ENCODE data around the gene CYP20A1. TPM values are rescaled to one million over a fixed set of nuclear protein-coding genes. Genes with fewer than 3 reads are reported as not detected.
"Not testable (repeated sequence)": the region's sequence is repeated elsewhere in the genome, so short reads cannot be mapped to it uniquely, and the experiment has no call there.

Gene CYP20A1
- total RNA-seq, 2 donors from 2014 or later = 21.6 to 25.9 TPM

DNA sequence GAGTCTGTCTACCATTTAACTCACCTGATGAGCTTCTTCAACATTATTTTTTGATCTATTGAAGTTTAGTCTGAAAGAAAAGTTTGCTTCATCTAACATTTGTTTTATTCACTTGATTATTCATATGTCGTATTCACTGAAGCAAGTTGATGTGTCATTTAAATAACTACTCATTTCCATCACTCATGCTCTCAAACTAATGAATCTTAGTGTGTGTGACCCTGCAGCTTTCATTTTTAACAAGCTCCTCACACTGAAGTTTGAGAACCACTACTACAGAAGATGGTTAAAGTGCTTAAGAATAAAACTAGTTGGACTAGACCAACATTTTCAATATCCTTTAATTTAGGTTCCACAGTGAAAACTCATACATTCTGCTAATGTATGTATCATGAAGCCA lies 87.5 kb downstream of the CYP20A1 start:
- Mint-ChIP-seq H3K4me1 (ENCODE audit: low read depth in 2 of 2) (peaks cover 20 to 27% of the 10 kb centered on the region in 2 donors), H3K9me3 (no peaks in the 10 kb centered on the region), H3K27me3 (no peaks in the 10 kb centered on the region), H3K36me3 (peaks cover 7% of the 10 kb centered on the region), H3K4me3 (peak overlapping the region; percentile 30), H3K27ac (peak overlapping the region in 1 of 2 donors; percentile 85)
- ATAC-seq (no peak), DNase-seq (ENCODE audit: low spot score) (no peak)

DNA sequence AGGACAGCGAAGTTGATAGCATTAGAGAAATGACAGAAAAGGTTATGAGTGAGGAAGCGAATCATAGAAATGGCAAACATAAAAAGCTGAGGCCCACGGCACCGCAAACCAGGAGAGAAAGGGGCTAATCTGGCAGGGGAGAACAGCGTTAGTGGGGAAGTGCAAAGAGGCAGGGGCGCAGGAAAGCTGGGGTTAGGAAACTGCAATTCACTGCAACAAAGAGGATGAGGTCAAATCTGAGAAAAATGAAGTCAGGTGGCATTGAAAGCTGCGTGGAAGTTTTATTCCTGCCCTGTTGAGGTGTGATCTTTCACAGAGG lies 88.7 kb downstream of the CYP20A1 start:
- peak overlapping the region; percentile 75 to 85 for H3K27ac Mint-ChIP-seq
- peaks cover 20 to 27% of the 10 kb centered on the region in 2 donors for H3K4me1 Mint-ChIP-seq (ENCODE audit: low read depth in 2 of 2)
- H3K36me3 Mint-ChIP-seq = peaks cover 7% of the 10 kb centered on the region
- peak overlapping the region; percentile 98 for H3K4me3 Mint-ChIP-seq
- no peak for ATAC-seq
- no peaks in the 10 kb centered on the region for H3K9me3 Mint-ChIP-seq
- no peak for DNase-seq (ENCODE audit: low spot score)
- H3K27me3 Mint-ChIP-seq = no peaks in the 10 kb centered on the region

DNA sequence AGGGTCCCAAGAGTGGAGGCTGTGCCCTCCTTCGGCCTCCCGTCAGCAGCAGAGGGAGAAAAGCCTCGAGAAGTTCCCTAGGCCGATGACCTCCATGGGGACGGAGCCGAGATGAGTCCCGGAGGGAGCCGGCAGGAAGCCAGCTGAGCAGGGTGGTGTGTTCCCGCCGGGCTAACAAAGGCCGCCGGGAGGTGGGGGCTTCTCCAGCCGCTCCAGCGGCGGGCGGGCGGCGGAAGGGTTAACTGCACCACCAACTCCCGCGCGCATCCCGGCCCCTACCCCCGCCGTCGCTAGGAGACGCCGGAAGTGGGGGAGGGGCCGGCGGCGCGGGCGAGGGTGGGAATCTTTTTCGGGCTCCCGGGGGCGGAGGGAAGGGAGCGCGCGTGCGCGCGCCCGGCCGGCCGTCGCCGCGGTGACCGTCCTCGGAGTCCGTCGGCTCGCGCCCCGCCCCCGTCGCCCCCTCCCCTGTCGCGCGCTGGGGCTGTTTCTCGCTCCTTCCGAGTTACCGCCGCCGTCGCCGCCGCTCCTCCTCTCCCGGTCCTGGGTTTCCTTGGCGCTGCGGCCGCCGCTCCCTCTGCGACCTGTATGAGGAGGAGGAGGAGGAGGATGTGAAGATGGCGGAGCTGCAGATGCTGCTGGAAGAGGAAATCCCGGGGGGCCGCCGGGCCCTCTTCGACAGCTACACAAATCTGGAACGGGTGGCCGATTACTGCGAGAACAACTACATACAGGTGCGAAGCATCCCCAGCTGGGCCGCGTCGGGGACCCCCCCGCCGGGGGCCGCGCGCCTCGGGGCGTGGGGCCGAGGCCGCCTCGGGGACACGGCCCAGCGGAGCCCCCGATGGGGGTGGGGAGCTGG lies 89.3 kb downstream of the CYP20A1 start, which contains the start of gene ABI2:
ABI2 (plus strand) TSS at position 494 of the 859 bp plus-strand sequence; CDS start at position 615, 121 bp downstream.
- Mint-ChIP-seq H3K4me1 (ENCODE audit: low read depth in 2 of 2) (peaks cover 20 to 27% of the 10 kb centered on the region in 2 donors), H3K36me3 (peaks cover 7% of the 10 kb centered on the region), H3K4me3 (peak within 1 kb of the TSS; percentile 98), H3K27me3 (no peaks in the 10 kb centered on the region), H3K27ac (peak within 1 kb of the TSS; percentile 83 to 85), H3K9me3 (no peaks in the 10 kb centered on the region)
- DNase-seq (ENCODE audit: low spot score) (peak; percentile 86), ATAC-seq (peak; percentile 83 to 90)

DNA sequence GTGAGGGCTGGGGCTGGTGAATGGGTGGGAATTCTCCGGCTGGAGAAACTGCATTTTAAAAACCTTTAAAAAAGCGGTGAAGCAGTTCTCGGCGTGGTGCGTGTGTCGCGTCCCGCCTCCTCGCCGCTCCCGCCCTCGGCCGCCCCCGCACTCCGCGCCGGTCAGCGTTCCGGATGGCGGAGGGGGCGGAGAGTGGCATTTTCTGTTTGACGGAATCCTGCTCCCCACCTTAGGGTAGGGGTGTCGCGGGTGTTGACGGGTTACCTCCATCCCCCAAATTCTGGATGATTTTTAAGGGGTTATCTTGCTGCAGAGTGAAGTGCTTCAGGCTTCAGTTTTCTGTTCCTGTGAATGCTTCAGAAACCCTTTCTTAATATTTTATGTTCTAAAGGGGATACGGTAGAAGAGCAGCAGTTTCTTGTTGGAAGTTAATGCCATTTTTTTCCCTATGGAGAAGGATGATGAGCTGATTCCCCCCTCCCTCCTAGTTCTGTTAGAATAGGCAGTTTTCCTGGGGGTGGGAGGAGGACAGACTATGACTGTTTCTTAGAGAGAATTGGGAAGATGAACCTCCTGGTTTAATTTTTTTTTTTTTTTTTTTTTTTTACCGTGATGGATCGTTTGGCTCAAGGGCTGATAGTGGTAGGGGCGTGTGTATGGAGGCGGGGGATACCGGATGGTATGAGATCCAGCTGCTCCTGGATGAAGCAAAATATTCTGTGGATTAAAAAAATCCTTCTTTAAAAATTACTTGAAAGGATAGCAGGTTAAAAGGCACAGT lies 90.1 kb downstream of the CYP20A1 start:
- peak; percentile 81 to 83 for ATAC-seq
- Mint-ChIP-seq H3K4me1 (ENCODE audit: low read depth in 2 of 2) (peaks cover 20 to 27% of the 10 kb centered on the region in 2 donors), H3K4me3 (peak overlapping the region; percentile 93), H3K9me3 (no peaks in the 10 kb centered on the region), H3K36me3 (peaks cover 7% of the 10 kb centered on the region), H3K27ac (peak overlapping the region; percentile 83 to 85), H3K27me3 (no peaks in the 10 kb centered on the region)
- peak; percentile 81 for DNase-seq (ENCODE audit: low spot score)

DNA sequence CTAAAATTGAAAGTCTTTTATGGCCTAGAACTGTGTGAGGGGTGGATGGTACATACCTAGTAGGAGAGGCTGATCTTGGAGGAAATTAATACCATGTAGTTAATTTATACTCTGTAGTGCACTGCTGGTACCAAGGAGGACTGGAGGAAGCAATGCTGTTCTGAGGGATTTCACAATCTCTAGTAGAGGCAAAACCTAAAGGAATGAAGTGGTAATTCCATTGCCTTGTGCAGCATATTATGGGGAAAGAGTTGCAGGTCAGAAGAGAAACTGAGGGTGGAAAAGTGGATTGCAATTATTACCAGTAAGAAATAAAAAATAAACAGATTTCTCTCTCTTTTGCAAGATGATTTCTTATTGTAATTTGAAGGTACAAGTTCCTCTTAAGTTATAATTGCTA lies 91.6 kb downstream of the CYP20A1 start:
- H3K9me3 Mint-ChIP-seq = no peaks in the 10 kb centered on the region
- ATAC-seq = no peak
- H3K27ac Mint-ChIP-seq = no peak overlapping the region

DNA sequence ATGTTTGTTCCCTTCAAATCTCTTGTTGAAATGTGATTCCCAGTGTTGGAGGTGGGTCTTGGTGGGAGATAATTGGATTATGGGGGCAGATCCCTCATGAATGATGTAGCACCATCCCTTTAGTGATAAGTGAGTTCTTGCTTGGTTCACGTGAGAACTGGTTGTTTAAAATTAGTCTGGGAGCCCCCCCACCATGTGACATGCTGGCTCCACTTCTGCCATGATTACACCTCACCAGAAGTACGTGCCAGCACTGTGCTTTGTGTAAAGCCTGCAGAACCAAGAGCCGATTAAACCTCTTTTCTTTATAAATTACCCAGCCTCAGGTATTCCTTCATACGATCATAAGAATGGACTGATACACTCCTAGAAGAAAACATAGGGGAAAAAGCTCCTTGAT lies 99.5 kb downstream of the CYP20A1 start:
- ATAC-seq (no peak), DNase-seq (ENCODE audit: low spot score) (no peak)
- H3K27ac Mint-ChIP-seq = no peak overlapping the region
- H3K4me1 Mint-ChIP-seq (ENCODE audit: low read depth in 2 of 2) = peaks cover 4 to 5% of the 10 kb centered on the region in 2 donors
- H3K36me3 Mint-ChIP-seq = no peaks in the 10 kb centered on the region
- H3K9me3 Mint-ChIP-seq = no peaks in the 10 kb centered on the region
- H3K4me3 Mint-ChIP-seq = no peak overlapping the region
- no peaks in the 10 kb centered on the region for H3K27me3 Mint-ChIP-seq

More for the DNA sequence above, 91.6 kb downstream of the CYP20A1 start:
- DNase-seq (ENCODE audit: low spot score) = no peak
- H3K36me3 Mint-ChIP-seq = peaks cover 7% of the 10 kb centered on the region
- H3K4me3 Mint-ChIP-seq = peak overlapping the region; percentile 93
- peaks cover 20 to 27% of the 10 kb centered on the region in 2 donors for H3K4me1 Mint-ChIP-seq (ENCODE audit: low read depth in 2 of 2)
- no peaks in the 10 kb centered on the region for H3K27me3 Mint-ChIP-seq

DNA sequence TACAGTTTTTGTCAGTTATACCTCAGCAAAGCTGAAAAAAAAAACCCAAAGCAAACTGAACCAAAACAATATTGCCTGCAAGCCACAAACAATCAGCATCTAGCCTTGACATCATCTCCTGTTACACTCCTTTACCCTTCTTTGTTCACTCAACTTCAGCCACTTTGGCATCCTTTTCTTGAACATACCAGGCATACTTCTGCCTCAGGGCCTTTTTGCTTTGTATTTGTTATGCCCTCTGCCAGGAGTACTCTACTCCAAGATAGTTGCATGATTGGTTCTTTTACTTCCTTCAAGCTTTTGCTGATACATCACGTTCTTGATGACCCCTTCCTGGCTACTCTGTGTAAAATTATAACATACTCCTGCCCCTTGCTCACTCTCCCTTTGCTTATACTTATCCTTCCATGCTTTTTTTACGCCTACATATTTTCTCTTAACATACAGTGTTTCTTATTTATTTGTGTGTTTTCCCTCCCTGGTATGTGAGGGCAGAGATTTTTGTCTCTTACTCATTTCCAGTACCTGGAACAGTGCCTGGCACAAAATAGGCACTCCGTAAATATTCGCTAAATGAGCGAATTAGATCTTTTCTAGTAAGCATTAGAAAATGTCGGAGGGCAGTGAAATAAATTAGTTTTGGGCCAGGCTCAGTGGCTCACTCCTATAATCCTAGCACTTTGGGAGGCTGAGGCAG lies 102.1 kb downstream of the CYP20A1 start:
- no peak overlapping the region for H3K27ac Mint-ChIP-seq
- no peak for DNase-seq (ENCODE audit: low spot score)
- no peaks in the 10 kb centered on the region for H3K9me3 Mint-ChIP-seq
- H3K36me3 Mint-ChIP-seq = no peaks in the 10 kb centered on the region
- H3K4me1 Mint-ChIP-seq (ENCODE audit: low read depth in 2 of 2) = peaks cover 4 to 5% of the 10 kb centered on the region in 2 donors
- ATAC-seq = no peak
- H3K4me3 Mint-ChIP-seq = no peak overlapping the region
- H3K27me3 Mint-ChIP-seq = no peaks in the 10 kb centered on the region

DNA sequence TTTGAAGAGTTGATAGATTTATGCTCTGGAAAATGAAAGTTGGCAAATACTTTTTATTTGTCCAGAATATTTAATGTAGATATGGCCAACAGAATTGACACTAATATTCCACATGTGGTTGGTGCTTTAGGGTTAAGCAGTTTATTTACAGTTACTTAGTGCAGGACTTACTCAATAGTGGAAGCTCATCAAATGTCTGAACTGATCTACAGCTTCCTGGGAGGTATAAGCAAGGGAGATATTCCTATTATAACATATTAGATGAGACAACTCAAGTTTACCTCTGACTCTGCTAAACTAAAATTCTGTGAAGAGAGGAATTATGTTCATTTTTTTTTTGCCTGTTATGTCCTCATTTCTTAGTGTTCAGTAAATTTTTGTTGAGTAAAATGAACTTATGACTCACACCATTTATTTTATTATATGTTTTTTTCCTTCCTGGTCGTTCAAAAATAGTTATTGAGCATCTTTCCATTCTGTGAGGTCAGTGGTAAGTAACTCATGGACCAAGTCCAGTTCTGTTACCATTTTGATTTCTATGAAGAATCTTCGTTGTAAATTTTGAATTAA lies 103.0 kb downstream of the CYP20A1 start:
- no peak for DNase-seq (ENCODE audit: low spot score)
- no peaks in the 10 kb centered on the region for H3K9me3 Mint-ChIP-seq
- peaks cover 5 to 12% of the 10 kb centered on the region in 2 donors for H3K4me1 Mint-ChIP-seq (ENCODE audit: low read depth in 2 of 2)
- H3K27ac Mint-ChIP-seq = no peak overlapping the region
- no peaks in the 10 kb centered on the region for H3K36me3 Mint-ChIP-seq
- no peaks in the 10 kb centered on the region for H3K27me3 Mint-ChIP-seq
- no peak overlapping the region for H3K4me3 Mint-ChIP-seq
- no peak for ATAC-seq

DNA sequence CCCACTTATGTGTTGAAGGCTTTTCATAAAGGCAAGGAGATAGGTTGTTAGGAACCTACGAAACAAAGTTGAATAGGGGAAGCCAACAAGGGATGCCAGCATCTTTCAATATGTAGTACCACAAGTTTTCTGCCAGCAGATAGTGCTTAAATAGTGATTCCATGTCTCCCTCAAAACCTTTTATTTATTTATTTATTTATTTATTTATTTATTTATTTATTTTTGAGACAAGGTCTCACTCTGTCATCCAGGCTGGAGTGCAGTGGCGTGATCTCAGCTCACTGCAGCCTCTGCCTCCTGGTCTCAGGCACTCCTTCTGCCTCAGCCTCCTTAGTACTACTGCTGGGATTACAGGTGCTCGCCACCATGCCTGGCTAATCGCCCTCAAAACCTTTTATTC lies 103.6 kb downstream of the CYP20A1 start:
- H3K9me3 Mint-ChIP-seq; H3K27me3 Mint-ChIP-seq; DNase-seq (ENCODE audit: low spot score); H3K27ac Mint-ChIP-seq; H3K36me3 Mint-ChIP-seq; H3K4me3 Mint-ChIP-seq; ATAC-seq: not testable (repeated sequence)
- H3K4me1 Mint-ChIP-seq (ENCODE audit: low read depth in 2 of 2) = peaks cover 5 to 12% of the 10 kb centered on the region in 2 donors

DNA sequence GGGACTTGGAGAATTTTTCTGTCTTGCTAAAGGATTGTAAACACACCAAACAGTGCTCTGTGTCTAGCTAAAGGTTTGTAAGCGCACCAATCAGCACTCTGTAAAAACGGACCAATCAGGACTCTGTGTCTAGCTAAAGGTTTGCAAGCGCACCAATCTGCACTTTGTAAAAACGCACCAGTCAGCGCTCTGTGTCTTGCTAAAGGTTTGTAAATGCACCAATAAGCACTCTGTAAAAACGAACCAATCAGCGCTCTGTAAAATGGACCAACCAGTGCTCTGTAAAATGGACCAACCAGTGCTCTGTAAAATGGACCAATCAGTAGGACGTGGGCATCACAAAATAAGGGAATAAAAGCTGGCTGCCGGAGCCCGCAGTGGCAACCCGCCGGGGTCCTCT lies 105.8 kb downstream of the CYP20A1 start:
- no peak for ATAC-seq
- Mint-ChIP-seq H3K27me3 (no peaks in the 10 kb centered on the region), H3K9me3 (no peaks in the 10 kb centered on the region), H3K27ac (no peak overlapping the region), H3K36me3 (no peaks in the 10 kb centered on the region), H3K4me3 (no peak overlapping the region), H3K4me1 (ENCODE audit: low read depth in 2 of 2) (peaks cover 5 to 12% of the 10 kb centered on the region in 2 donors)
- DNase-seq (ENCODE audit: low spot score) = no peak

DNA sequence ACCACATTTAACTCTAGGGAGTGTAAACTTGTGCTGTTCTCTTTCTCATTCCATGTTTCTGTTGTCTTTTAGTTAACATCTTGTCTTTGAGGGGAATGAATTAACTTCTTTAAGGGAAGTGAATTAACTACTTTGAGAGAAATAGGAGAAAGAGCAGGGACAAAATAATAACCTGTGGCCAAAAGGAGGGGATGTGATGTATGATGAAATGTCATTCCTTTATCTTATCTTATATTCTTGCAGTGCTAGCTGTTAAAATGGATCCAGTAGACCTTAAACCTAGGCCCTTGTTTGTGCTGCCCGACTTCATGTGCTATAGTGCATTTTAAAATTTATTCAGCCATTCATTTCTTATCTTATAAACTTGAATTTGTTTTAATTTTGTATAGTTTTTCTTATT lies 107.8 kb downstream of the CYP20A1 start:
- Mint-ChIP-seq H3K27ac (no peak overlapping the region), H3K36me3 (no peaks in the 10 kb centered on the region), H3K27me3 (no peaks in the 10 kb centered on the region), H3K4me1 (ENCODE audit: low read depth in 2 of 2) (peaks cover 0 to 8% of the 10 kb centered on the region in 2 donors), H3K9me3 (no peaks in the 10 kb centered on the region), H3K4me3 (no peak overlapping the region)
- no peak for DNase-seq (ENCODE audit: low spot score)
- ATAC-seq = no peak

DNA sequence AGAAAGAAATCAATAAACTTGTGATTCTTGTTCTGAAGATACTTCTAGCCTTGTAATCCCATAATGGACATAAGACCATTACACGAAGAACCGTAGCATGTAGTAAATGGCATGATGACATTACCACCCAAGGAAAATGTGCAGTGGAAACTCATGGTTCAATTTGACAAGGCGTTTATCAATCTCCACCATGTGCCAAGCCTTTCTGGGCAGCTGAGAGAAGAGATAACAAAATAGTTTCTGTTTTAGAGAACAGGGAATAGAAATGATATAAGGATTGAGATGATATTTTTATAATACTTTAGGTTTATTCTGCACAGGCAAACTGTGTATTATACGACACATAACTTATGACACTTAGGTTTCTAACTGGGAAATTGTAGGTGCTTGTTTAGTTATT lies 108.6 kb downstream of the CYP20A1 start:
- no peak for ATAC-seq
- Mint-ChIP-seq H3K27me3 (no peaks in the 10 kb centered on the region), H3K4me3 (no peak overlapping the region)

DNA sequence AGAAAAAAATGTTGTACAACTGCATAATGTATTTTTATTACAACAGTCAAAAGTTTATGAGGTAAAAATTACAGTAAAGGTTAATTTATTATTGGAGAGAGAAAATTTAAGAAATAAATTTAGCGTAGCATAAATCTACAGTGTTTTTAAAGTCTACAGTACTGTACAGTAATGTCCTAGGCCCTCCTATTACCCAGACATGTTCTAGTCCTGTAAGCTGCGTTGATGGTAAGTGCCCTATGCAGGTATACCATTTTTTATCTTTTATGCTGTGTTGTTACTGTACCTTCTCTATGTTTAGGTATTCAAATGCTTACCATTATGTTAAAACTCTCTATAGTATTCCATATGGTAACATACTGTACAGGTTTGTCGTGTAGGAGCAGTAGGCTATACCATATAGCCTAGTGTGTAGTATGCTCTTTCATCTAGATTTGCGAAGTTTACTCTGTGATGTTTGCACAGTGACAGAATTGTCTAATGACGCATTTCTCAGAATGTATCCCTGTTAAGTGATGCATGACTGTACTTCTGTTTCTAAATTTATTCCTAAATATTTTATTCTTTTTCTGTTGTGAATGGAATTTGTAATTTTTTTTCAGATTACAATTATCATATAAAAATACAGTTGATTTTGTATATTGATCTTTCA lies 113.9 kb downstream of the CYP20A1 start:
- no peaks in the 10 kb centered on the region for H3K9me3 Mint-ChIP-seq
- no peaks in the 10 kb centered on the region for H3K27me3 Mint-ChIP-seq
- DNase-seq (ENCODE audit: low spot score) = no peak

More for the DNA sequence above, 108.6 kb downstream of the CYP20A1 start:
- Mint-ChIP-seq H3K36me3 (no peaks in the 10 kb centered on the region), H3K4me1 (ENCODE audit: low read depth in 2 of 2) (peaks cover 0 to 8% of the 10 kb centered on the region in 2 donors), H3K27ac (no peak overlapping the region), H3K9me3 (no peaks in the 10 kb centered on the region)
- no peak for DNase-seq (ENCODE audit: low spot score)

More for the DNA sequence above, 113.9 kb downstream of the CYP20A1 start:
- no peak for ATAC-seq
- peaks cover 0 to 3% of the 10 kb centered on the region in 2 donors for H3K4me1 Mint-ChIP-seq (ENCODE audit: low read depth in 2 of 2)
- no peak overlapping the region for H3K4me3 Mint-ChIP-seq
- no peak overlapping the region for H3K27ac Mint-ChIP-seq
- no peaks in the 10 kb centered on the region for H3K36me3 Mint-ChIP-seq
